ENCODE data around the gene SLC5A5. TPM values are rescaled to one million over a fixed set of nuclear protein-coding genes. Genes with fewer than 3 reads are reported as not detected.

Gene SLC5A5
- total and polyA plus RNA-seq, 11 donors = not detected

- Histone ChIP-seq H3K36me3 (peaks cover 0 to 18% (median 11%) of the 10 kb centered on the region in 9 donors), H3K9me3 (no peaks in the 10 kb centered on the region), H3K4me1 (peaks cover 0 to 22% (median 14%) of the 10 kb centered on the region in 12 donors), H3K4me3 (peak overlapping the region; percentile 65 to 99 (median 88)), H3K27me3 (no peaks in the 10 kb centered on the region), H3K27ac (peak overlapping the region in 6 of 12 donors; percentile 77 to 91 (median 88))
- no peak for DNase-seq
- ATAC-seq = no peak
- WGBS, 4 donors = 18 to 25% (median 25%) methylated on average over 19 of the region's 19 CpGs
- no peak for TF ChIP-seq POLR2A (IDR thresholded peaks at IDR 0.05)
- no peak for TF ChIP-seq CTCF (IDR thresholded peaks at IDR 0.05)
- intact Hi-C loops (cut with DNase I) = loop anchor here in 5 of 10 donors (2.0 to 10.0 kb wide), 4 partner anchors 71 to 121 kb away; partner anchors contain the start of gene RPL18A (in 3 of the 5)
Measured at GRCh38 chr19:17933414-17934129, 61.8 kb downstream of the SLC5A5 start.

- no peaks in the 10 kb centered on the region for H3K9me3 ChIP-seq
- peaks cover 0 to 22% (median 14%) of the 10 kb centered on the region in 12 donors for H3K4me1 ChIP-seq
- no peak overlapping the region for H3K27ac ChIP-seq
- no peak for DNase-seq
- no peak for ATAC-seq
- peaks cover 0 to 41% (median 22%) of the 10 kb centered on the region in 9 donors for H3K36me3 ChIP-seq
- WGBS, 4 donors = 90 to 93% (median 92%) methylated on average over 21 of the region's 21 CpGs
- intact Hi-C loops (cut with DNase I) = loop anchor here in 2 of 10 donors (5.0 to 10.0 kb wide), 2 partner anchors 118 to 121 kb away; no protein-coding TSS in a partner anchor
- H3K27me3 ChIP-seq = no peaks in the 10 kb centered on the region
- no peak overlapping the region for H3K4me3 ChIP-seq
- TF ChIP-seq CTCF (IDR thresholded peaks at IDR 0.05) = no peak
- TF ChIP-seq POLR2A (IDR thresholded peaks at IDR 0.05) = no peak
Measured at GRCh38 chr19:17936379-17936778, 64.6 kb downstream of the SLC5A5 start.

GRCh38 chr19:17937371-17937900 lies 65.7 kb downstream of the SLC5A5 start:
- Histone ChIP-seq H3K27me3 (no peaks in the 10 kb centered on the region), H3K4me3 (no peak overlapping the region), H3K36me3 (peaks cover 0 to 41% (median 22%) of the 10 kb centered on the region in 9 donors), H3K27ac (no peak overlapping the region), H3K9me3 (no peaks in the 10 kb centered on the region), H3K4me1 (peaks cover 0 to 13% (median 9%) of the 10 kb centered on the region in 12 donors)
- DNase-seq = no peak
- TF ChIP-seq POLR2A (IDR thresholded peaks at IDR 0.05) = no peak
- TF ChIP-seq CTCF (IDR thresholded peaks at IDR 0.05) = no peak
- no peak for ATAC-seq
- 87 to 96% (median 91%) methylated on average over 9 of the region's 9 CpGs for WGBS, 4 donors
- intact Hi-C loops (cut with DNase I) = loop anchor here in 2 of 10 donors (5.0 to 10.0 kb wide), 2 partner anchors 117 to 120 kb away; no protein-coding TSS in a partner anchor
